GM18519 (cell line): Measurements from ENCODE around the gene KYAT1.

Experiments used
- ATAC-seq: cut with Tn5 transposase; IDR thresholded peaks from one replicate; pipeline ENCODE4 v1.9.1; 2021; ENCODE audit warnings: mild to moderate bottlenecking, moderate library complexity; ENCODE audit not compliant: unreplicated experiment, low FRiP score

KYAT1 gene

DNA sequence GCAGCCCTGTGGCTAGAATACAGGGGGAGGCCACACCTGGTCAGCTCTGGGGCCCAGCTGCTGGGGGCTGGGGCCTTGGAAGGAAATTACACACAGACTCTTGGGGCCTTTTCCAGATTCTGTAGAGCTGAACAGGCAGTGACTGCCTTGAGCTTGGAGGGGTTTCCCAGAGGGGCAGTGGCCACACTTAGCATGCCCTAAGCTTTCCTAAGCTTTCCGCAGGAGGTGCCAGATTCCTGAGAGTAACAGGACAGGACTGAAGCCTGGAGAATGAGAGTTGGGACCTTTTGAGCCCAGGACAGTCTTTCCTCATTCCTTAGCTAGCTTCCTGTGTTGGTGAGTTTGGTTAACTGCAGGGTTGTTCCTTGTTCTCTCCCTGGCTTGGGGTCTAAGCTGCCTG is 93.3 kb downstream of the KYAT1 start:
- ATAC-seq = no peak

DNA sequence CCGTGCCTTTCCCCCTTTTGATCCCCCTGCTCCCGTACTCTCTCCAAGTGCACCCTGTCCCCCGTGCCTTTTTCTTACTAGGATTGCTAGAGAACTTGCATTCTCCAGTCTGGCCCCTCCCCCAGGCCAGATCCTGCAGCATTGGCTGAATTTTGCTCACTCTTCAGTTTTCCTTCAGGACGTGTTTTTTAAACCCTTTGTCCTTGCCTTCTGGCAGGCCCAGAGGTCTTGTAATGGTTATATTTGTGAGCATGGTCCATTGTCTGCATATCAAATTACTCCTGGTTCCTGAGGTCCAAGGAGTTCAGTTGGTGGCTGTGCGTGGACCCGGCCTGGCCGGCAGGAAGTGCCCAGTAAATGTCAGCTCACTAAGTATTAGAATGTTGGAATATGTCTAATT is 94.1 kb downstream of the KYAT1 start:
- no peak for ATAC-seq

DNA sequence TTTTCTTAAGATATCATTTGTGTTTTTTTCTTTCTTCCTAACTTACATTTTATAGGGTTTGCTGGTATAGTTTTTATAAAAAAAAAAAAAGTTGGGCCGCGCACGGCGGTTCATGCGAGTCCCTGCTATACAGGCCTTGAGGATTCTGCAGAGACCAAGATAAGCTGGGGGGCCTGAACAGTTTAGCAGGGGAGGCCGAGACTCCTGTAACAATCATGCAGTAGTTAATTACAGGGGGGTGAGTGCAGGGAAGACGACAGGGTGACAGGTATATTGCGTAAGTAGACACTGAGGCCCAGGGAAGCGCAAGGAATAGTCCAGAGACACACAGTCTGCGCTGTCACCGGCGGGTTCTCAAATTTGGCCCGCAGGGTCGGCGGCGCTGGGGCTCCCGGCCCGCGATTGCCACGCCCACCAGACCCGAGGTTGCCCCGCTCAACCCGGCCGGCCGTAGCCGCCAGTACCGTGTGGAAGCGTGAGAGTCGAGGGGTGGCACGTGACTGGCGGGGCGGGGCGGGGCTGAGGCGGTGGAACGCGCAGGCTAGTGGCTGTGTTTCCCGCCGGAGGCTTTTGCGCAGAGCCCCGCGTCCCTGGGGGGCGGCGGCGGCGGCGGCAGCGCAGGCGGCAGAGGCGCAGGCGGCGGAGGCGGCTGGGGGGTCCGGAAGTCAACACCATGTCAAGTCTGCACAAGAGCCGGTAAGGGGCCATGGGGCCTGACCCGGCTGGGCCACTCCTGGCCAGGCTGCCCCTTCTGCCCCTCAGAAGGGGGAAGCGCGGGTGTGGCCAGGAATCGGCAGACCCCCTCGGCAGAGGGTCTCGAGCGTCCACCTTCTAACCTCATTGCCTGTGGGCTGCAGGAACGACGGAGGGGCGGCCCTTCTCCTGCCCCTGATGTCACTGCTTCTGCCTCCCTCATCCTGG is 94.8 kb downstream of the KYAT1 start, which contains the start of gene TBC1D13:
Gene TBC1D13 (plus strand): TSS at position 573 of the 921 bp plus-strand sequence. CDS start 101 bp downstream, at position 674.
- peak; percentile 59 for ATAC-seq

- no peak for ATAC-seq
These were observed 96.3 kb downstream of the KYAT1 start for GRCh38 chr9:128785427-128785826.
